ENCODE results near the gene CRABP1.

The CRABP1 gene

GRCh38 chr15:78307976-78308375, 32.2 kb upstream of the CRABP1 start:
- Histone ChIP-seq H4K20me1 (ENCODE audit: insufficient read depth, low read length) (no peaks in the 10 kb centered on the region), H3K4me3 (ENCODE audit: low read length) (no peak overlapping the region), H3F3A (ENCODE audit: insufficient read depth, low read length) (no peaks in the 10 kb centered on the region), H3K4me2 (ENCODE audit: low read depth, low read length) (no peak overlapping the region), H3K9ac (ENCODE audit: low read length) (no peak overlapping the region), H3K36me3 (replicated peaks; ENCODE audit: insufficient read depth, low read length) (no peaks in the 10 kb centered on the region), H3K9me3 (replicated peaks; ENCODE audit: insufficient read depth, low read length) (no peaks in the 10 kb centered on the region), H3K27me3 (replicated peaks; ENCODE audit: insufficient read depth, low read length) (no peaks in the 10 kb centered on the region; the same call in 1 of the 2 replicates), H3K79me2 (ENCODE audit: low read length) (no peaks in the 10 kb centered on the region), H3K4me1 (ENCODE audit: low read length) (no peaks in the 10 kb centered on the region), H3K27ac (ENCODE audit: low read length) (no peak overlapping the region), H3K9me2 (replicated peaks; ENCODE audit: insufficient read depth, low read length) (no peaks in the 10 kb centered on the region), H2AFZ (ENCODE audit: low read length) (peak overlapping the region; percentile 69; the same call in 1 of the 2 replicates)
- DNase-seq: no peak
- TF ChIP-seq EZH2 (optimal IDR thresholded peaks at IDR 0.05; ENCODE audit: low read depth, low read length) (no peak), EZH2phosphoT487 (IDR thresholded peaks at IDR 0.05; ENCODE audit: low read length) (no peak), CTCF (IDR thresholded peaks at IDR 0.05; ENCODE audit: low read length) (no peak)

GRCh38 chr15:78308422-78309032, 31.6 kb upstream of the CRABP1 start:
- Histone ChIP-seq H3K79me2 (ENCODE audit: low read length) (no peaks in the 10 kb centered on the region), H3K27me3 (replicated peaks; ENCODE audit: insufficient read depth, low read length) (no peaks in the 10 kb centered on the region; the same call in 1 of the 2 replicates), H3K4me2 (ENCODE audit: low read depth, low read length) (peak overlapping the region; percentile 36), H2AFZ (ENCODE audit: low read length) (peak overlapping the region; percentile 69), H3K36me3 (replicated peaks; ENCODE audit: insufficient read depth, low read length) (no peaks in the 10 kb centered on the region), H3K27ac (ENCODE audit: low read length) (no peak overlapping the region), H3K9me2 (replicated peaks; ENCODE audit: insufficient read depth, low read length) (no peaks in the 10 kb centered on the region), H3K4me1 (ENCODE audit: low read length) (no peaks in the 10 kb centered on the region), H3K9ac (ENCODE audit: low read length) (no peak overlapping the region), H3K9me3 (replicated peaks; ENCODE audit: insufficient read depth, low read length) (no peaks in the 10 kb centered on the region), H4K20me1 (ENCODE audit: insufficient read depth, low read length) (no peaks in the 10 kb centered on the region), H3F3A (ENCODE audit: insufficient read depth, low read length) (no peaks in the 10 kb centered on the region), H3K4me3 (ENCODE audit: low read length) (no peak overlapping the region)
- TF ChIP-seq EZH2 (optimal IDR thresholded peaks at IDR 0.05; ENCODE audit: low read depth, low read length) (no peak), CTCF (IDR thresholded peaks at IDR 0.05; ENCODE audit: low read length) (peak; percentile 85), EZH2phosphoT487 (IDR thresholded peaks at IDR 0.05; ENCODE audit: low read length) (no peak)
- peak; percentile 39 for DNase-seq

- TF ChIP-seq EZH2 (optimal IDR thresholded peaks at IDR 0.05; ENCODE audit: low read depth, low read length) (no peak), CTCF (IDR thresholded peaks at IDR 0.05; ENCODE audit: low read length) (no peak)
- H3K9me3 ChIP-seq (replicated peaks; ENCODE audit: insufficient read depth, low read length): no peaks in the 10 kb centered on the region
- no peak overlapping the region for H3K27ac ChIP-seq (ENCODE audit: low read length)
- no peaks in the 10 kb centered on the region for H3K27me3 ChIP-seq (replicated peaks; ENCODE audit: insufficient read depth, low read length)
- H3K9me2 ChIP-seq (replicated peaks; ENCODE audit: insufficient read depth, low read length): no peaks in the 10 kb centered on the region
- H3K4me1 ChIP-seq (ENCODE audit: low read length): no peaks in the 10 kb centered on the region
- no peak overlapping the region for H3K4me3 ChIP-seq (ENCODE audit: low read length)
- H3K4me2 ChIP-seq (ENCODE audit: low read depth, low read length): no peak overlapping the region
- H3F3A ChIP-seq (ENCODE audit: insufficient read depth, low read length): no peaks in the 10 kb centered on the region
- H4K20me1 ChIP-seq (ENCODE audit: insufficient read depth, low read length): no peaks in the 10 kb centered on the region
- DNase-seq: no peak
- H3K36me3 ChIP-seq (replicated peaks; ENCODE audit: insufficient read depth, low read length): no peaks in the 10 kb centered on the region
- no peak overlapping the region for H2AFZ ChIP-seq (ENCODE audit: low read length)
- H3K9ac ChIP-seq (ENCODE audit: low read length): no peak overlapping the region
- H3K79me2 ChIP-seq (ENCODE audit: low read length): no peaks in the 10 kb centered on the region
These were observed 28.9 kb upstream of the CRABP1 start for GRCh38 chr15:78311292-78311691.
